Measurements from ENCODE around the gene TRAPPC1. TPM values are rescaled to one million over a fixed set of nuclear protein-coding genes. Genes with fewer than 3 reads are reported as not detected.

The TRAPPC1 gene
- total and polyA plus RNA-seq, 2 experiments from 2014 or later: 37.8 to 321 TPM

DNA sequence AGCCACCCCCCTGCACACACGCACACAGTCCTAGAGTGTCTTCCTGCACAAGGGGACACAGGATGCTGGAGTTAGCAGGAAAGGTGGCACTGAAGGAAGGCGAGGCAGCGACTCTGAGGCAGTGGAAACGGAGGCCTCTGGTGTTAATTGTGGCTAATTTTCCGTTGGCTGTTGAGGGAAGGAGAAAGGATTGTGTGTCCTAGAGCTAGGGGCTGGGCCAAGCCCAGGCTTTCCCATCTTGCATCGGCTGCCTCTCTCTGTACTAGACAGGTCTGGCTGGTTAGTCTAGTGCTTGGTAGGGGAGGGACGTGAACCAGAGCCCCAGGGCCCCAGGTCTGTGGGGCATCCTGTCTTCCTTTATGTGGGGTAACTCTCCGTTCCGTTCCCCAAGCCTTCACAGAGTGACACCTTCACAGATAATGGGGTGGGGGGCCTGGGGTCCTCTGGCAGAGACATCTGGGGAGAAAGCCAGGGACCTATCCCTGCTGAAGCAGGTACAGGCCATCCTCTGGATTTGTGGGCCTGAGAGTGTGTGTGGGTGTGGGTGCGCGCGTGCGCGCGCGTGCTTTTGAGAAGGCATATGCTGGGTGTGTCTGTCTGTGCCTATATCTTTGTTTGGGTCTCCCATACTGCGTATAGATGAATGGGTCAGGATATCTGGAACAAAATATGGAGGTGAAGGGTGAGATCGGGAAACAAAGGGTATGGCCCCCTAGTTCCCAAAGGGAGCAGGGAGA, 43.4 kb downstream of the TRAPPC1 start, which contains the start of gene CHD3:
Gene CHD3, plus strand, starts transcription at position 606 of the 737 bp plus-strand sequence. CDS start 212 bp downstream, outside the sequence.
- H3K79me2 ChIP-seq (ENCODE audit: insufficient read depth): peaks cover 32% of the 10 kb centered on the region
- H3K9ac ChIP-seq: peak within 1 kb of the TSS; percentile 71
- peaks cover 38% of the 10 kb centered on the region for H3K4me1 ChIP-seq (ENCODE audit: insufficient read depth)
- peak within 1 kb of the TSS; percentile 90 for H3K27ac ChIP-seq
- WGBS, 2 experiments (ENCODE audit: low coverage in 1 of 2, low lambda C conversion rate in 2 of 2, missing lambda C conversion rate in 2 of 2): 52 to 54% methylated on average over 18 of the region's 18 CpGs
- no peaks in the 10 kb centered on the region for H3K9me2 ChIP-seq (ENCODE audit: insufficient read depth)
- H3K9me3 ChIP-seq (ENCODE audit: low read depth): no peaks in the 10 kb centered on the region
- peaks cover 36% of the 10 kb centered on the region for H3F3A ChIP-seq (ENCODE audit: insufficient read depth)
- no peak for TF ChIP-seq EZH2 (IDR thresholded peaks at IDR 0.05; ENCODE audit: insufficient read depth, poor library complexity, severe bottlenecking)
- no peak for TF ChIP-seq EZH2phosphoT487 (IDR thresholded peaks at IDR 0.05; ENCODE audit: insufficient read depth, low read depth)
- peak within 1 kb of the TSS; percentile 90 for H3K4me3 ChIP-seq
- H3K36me3 ChIP-seq (ENCODE audit: low read depth): peaks cover 9% of the 10 kb centered on the region; the same call in 1 of the 2 replicates
- H3K27me3 ChIP-seq (replicated peaks; ENCODE audit: insufficient read depth): no peaks in the 10 kb centered on the region
- in situ Hi-C loops (cut with MboI): no loop called here
- peak within 1 kb of the TSS; percentile 73 for H2AFZ ChIP-seq
- DNase-seq: peak; percentile 55
- no peaks in the 10 kb centered on the region for H4K20me1 ChIP-seq (ENCODE audit: insufficient read depth)
- peak within 1 kb of the TSS; percentile 86 for H3K4me2 ChIP-seq (ENCODE audit: unreplicated experiment)

DNA sequence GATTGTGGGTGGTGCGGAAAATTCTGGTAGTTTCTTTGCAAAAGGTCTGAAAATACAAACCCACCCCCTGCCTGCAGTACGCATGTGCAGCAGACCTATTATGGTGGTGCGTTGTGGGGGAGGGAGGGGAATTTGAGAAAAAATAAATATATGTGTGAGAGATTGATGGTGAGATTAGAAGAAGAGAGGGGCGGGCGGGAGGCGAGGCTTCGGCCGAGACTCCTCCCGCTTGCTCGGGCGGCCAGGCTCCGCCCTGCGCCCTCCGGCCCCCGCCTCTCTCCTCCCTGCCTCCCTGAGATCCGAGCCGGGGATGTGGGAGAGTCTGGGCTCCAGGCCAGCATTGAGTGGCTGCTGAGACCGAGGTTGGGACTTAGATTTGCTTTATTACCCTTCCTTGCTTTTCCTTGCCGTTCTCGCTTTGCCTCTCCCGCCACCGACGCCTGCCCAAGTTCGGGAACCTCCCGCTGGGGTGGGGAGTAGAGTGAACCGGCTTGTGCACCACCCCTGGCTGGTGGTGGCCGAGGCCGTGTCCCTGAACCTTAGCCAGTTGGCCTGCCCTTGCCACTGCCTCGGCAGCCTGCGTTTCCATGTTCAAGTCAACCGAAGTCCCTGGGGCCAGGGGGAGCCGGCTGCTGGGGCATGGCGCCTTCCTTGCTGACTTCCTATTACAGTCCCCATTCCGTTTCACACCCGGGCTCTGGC, 44.1 kb downstream of the TRAPPC1 start:
- Histone ChIP-seq H3K27me3 (replicated peaks; ENCODE audit: insufficient read depth) (no peaks in the 10 kb centered on the region), H3K9me2 (ENCODE audit: insufficient read depth) (no peaks in the 10 kb centered on the region), H3K9ac (peak overlapping the region; percentile 82), H3K4me2 (ENCODE audit: unreplicated experiment) (peak overlapping the region; percentile 86), H3K27ac (peak overlapping the region; percentile 90), H3K36me3 (ENCODE audit: low read depth) (peaks cover 9% of the 10 kb centered on the region; the same call in 1 of the 2 replicates), H3K4me3 (peak overlapping the region; percentile 90), H4K20me1 (ENCODE audit: insufficient read depth) (no peaks in the 10 kb centered on the region), H2AFZ (peak overlapping the region; percentile 77), H3K9me3 (ENCODE audit: low read depth) (no peaks in the 10 kb centered on the region), H3F3A (ENCODE audit: insufficient read depth) (peaks cover 38% of the 10 kb centered on the region), H3K4me1 (ENCODE audit: insufficient read depth) (peaks cover 38% of the 10 kb centered on the region), H3K79me2 (ENCODE audit: insufficient read depth) (peaks cover 32% of the 10 kb centered on the region)
- 1% methylated on average over 23 to 35 of the region's 35 CpGs for WGBS, 2 experiments (ENCODE audit: low coverage in 1 of 2, low lambda C conversion rate in 2 of 2, missing lambda C conversion rate in 2 of 2)
- DNase-seq: peak; percentile 98
- in situ Hi-C loops (cut with MboI): no loop called here
- TF ChIP-seq EZH2 (IDR thresholded peaks at IDR 0.05; ENCODE audit: insufficient read depth, poor library complexity, severe bottlenecking) (no peak), EZH2phosphoT487 (IDR thresholded peaks at IDR 0.05; ENCODE audit: insufficient read depth, low read depth) (no peak)

DNA sequence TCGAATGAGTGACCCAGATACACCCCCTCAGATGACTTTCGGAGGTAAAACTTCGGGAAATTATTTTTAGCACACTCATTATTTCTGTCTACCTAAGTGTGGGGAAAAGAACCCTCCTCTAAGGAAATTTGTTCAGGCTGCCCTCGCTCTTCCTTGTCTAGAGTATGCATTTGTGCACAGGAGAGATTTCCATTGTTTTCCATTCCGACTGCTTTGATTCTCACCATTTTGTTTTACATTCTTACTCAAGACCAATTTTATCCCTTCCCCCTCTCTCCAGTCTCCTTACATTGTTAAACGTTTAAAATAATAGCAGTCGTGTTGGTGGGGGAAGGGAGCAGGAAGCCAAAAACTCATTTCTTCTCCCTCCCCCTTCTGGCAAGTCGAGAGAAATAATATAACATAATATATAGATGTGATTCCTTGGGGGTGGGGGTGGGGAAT, 44.7 kb downstream of the TRAPPC1 start:
- Histone ChIP-seq H2AFZ (peak overlapping the region; percentile 77), H3K27me3 (replicated peaks; ENCODE audit: insufficient read depth) (no peaks in the 10 kb centered on the region), H3K4me3 (peak overlapping the region; percentile 90), H3F3A (ENCODE audit: insufficient read depth) (peaks cover 38% of the 10 kb centered on the region), H4K20me1 (ENCODE audit: insufficient read depth) (no peaks in the 10 kb centered on the region), H3K4me2 (ENCODE audit: unreplicated experiment) (peak overlapping the region; percentile 86), H3K9me2 (ENCODE audit: insufficient read depth) (no peaks in the 10 kb centered on the region), H3K36me3 (ENCODE audit: low read depth) (peaks cover 8% of the 10 kb centered on the region; the same call in 1 of the 2 replicates), H3K27ac (peak overlapping the region; percentile 90), H3K4me1 (ENCODE audit: insufficient read depth) (peaks cover 38% of the 10 kb centered on the region), H3K79me2 (ENCODE audit: insufficient read depth) (peaks cover 32% of the 10 kb centered on the region), H3K9me3 (ENCODE audit: low read depth) (no peaks in the 10 kb centered on the region), H3K9ac (peak overlapping the region; percentile 82)
- in situ Hi-C loops (cut with MboI): no loop called here
- DNase-seq: peak; percentile 73
- TF ChIP-seq EZH2 (IDR thresholded peaks at IDR 0.05; ENCODE audit: insufficient read depth, poor library complexity, severe bottlenecking): no peak
- no peak for TF ChIP-seq EZH2phosphoT487 (IDR thresholded peaks at IDR 0.05; ENCODE audit: insufficient read depth, low read depth)
- WGBS, 2 experiments (ENCODE audit: low coverage in 1 of 2, low lambda C conversion rate in 2 of 2, missing lambda C conversion rate in 2 of 2): 1 to 5% methylated on average over 8 of the region's 8 CpGs

DNA sequence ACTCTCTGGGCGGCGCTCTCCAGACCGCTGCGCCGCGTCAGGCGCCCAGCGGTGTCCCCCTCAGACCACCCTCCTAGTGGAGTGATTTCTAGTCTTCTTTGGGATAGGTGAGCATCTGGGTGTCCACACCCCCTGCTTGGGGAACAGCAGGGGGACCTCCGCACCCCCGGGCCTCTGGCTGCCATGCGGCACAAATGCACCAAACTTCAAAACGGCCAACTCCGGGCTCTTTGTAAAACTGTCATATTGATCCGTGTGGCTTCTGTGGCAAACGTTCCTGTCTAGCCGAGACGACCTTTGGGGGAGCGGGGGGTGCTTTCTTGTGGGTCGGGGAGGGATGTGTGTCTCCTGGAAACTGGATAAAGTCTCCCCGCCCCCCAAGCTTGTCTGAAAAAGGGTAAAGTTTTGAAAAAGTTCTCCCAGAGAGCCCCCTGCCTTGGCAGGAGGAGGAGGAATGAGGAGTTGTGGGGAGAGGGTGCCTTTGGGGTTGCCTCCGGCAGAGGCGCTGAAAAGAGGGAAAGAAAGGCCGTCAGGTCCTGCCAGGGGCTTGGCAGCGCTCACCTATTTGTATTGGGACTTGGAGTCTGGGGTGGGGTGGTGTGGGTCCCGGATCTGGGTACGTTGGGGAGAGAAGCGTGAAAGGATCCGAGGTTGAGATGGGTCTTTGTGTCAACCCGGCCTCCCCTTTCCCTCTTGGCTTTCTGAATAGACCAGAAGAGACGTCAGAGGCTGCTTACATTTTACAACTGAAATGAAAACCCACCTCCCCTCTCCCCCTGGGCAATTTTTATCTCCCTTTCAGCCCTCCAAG, 45.3 kb downstream of the TRAPPC1 start:
- Histone ChIP-seq H3K9ac (peak overlapping the region; percentile 82), H4K20me1 (ENCODE audit: insufficient read depth) (no peaks in the 10 kb centered on the region), H3K79me2 (ENCODE audit: insufficient read depth) (peaks cover 32% of the 10 kb centered on the region), H3K4me3 (peak overlapping the region; percentile 90), H3K9me3 (ENCODE audit: low read depth) (no peaks in the 10 kb centered on the region), H3K4me1 (ENCODE audit: insufficient read depth) (peaks cover 38% of the 10 kb centered on the region), H3K9me2 (ENCODE audit: insufficient read depth) (no peaks in the 10 kb centered on the region), H3F3A (ENCODE audit: insufficient read depth) (peaks cover 38% of the 10 kb centered on the region), H2AFZ (peak overlapping the region; percentile 77), H3K27me3 (replicated peaks; ENCODE audit: insufficient read depth) (no peaks in the 10 kb centered on the region), H3K36me3 (ENCODE audit: low read depth) (peaks cover 5% of the 10 kb centered on the region; the same call in 1 of the 2 replicates), H3K27ac (peak overlapping the region; percentile 90), H3K4me2 (ENCODE audit: unreplicated experiment) (peak overlapping the region; percentile 86)
- 4% methylated on average over 29 to 30 of the region's 30 CpGs for WGBS, 2 experiments (ENCODE audit: low coverage in 1 of 2, low lambda C conversion rate in 2 of 2, missing lambda C conversion rate in 2 of 2)
- no peak for TF ChIP-seq EZH2phosphoT487 (IDR thresholded peaks at IDR 0.05; ENCODE audit: insufficient read depth, low read depth)
- no peak for TF ChIP-seq EZH2 (IDR thresholded peaks at IDR 0.05; ENCODE audit: insufficient read depth, poor library complexity, severe bottlenecking)
- in situ Hi-C loops (cut with MboI): no loop called here
- peak; percentile 55 for DNase-seq

Measured in GM23248 (cell line).